Measurements from ENCODE around the gene GJB1. TPM values are rescaled to one million over a fixed set of nuclear protein-coding genes. Genes with fewer than 3 reads are reported as not detected.

The GJB1 gene
- total RNA-seq, 1 donor from 2014 or later = not detected

DNA sequence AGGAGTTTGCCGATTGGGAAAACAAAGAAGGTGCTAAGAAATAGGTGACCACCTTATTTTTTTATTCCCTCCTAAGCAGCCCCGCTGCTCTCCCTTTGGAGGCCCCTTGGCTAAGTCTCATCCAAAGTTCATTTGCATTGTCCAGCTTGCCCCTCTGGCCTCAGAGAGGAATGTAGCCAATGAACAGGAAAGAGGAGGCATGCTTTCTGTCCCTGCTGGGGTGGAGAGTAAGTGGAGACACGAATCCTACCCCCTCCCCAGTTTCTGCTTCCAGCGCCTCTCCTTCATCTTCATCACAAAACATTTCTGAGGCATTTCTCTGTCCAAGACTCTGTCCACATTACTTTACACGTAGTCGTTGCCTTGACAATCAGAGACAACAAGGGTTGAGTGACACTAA, 39.7 kb upstream of the GJB1 start:
- no peaks in the 10 kb centered on the region for H3K9me3 Mint-ChIP-seq (ENCODE audit: unreplicated experiment)
- no peak overlapping the region for H3K27ac Mint-ChIP-seq (ENCODE audit: unreplicated experiment)
- H3K36me3 Mint-ChIP-seq (ENCODE audit: unreplicated experiment) = no peaks in the 10 kb centered on the region
- H3K4me1 Mint-ChIP-seq (ENCODE audit: unreplicated experiment) = peaks cover 5% of the 10 kb centered on the region
- TF ChIP-seq CTCF (IDR thresholded peaks at IDR 0.05) = no peak
- no peak for DNase-seq (ENCODE audit: extremely low spot score, unreplicated experiment)
- H3K4me3 Mint-ChIP-seq (ENCODE audit: unreplicated experiment) = no peak overlapping the region
- H3K27me3 Mint-ChIP-seq (ENCODE audit: unreplicated experiment) = no peaks in the 10 kb centered on the region

DNA sequence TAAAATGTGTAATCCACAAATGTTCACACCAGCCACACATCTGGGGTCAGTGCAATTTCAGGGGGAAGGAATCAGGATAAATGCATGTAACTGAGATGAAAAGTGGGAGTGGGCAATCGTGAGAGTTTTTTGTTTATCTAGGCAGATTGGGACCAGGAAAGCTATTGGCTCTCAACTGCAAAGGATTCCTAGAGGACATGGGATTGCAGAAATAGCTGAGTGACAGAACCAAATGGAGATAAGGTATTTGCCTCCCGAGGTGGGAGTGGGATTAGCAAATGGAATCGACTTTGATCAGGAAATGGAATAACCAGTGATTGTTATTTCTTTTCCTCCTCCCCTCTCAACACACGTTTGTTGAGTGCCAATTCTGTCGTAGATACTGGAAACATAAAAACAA, 38.9 kb upstream of the GJB1 start:
- Mint-ChIP-seq H3K4me1 (ENCODE audit: unreplicated experiment) (peaks cover 5% of the 10 kb centered on the region), H3K27me3 (ENCODE audit: unreplicated experiment) (no peaks in the 10 kb centered on the region), H3K27ac (ENCODE audit: unreplicated experiment) (no peak overlapping the region), H3K36me3 (ENCODE audit: unreplicated experiment) (no peaks in the 10 kb centered on the region), H3K9me3 (ENCODE audit: unreplicated experiment) (no peaks in the 10 kb centered on the region), H3K4me3 (ENCODE audit: unreplicated experiment) (no peak overlapping the region)
- TF ChIP-seq CTCF (IDR thresholded peaks at IDR 0.05) = no peak
- no peak for DNase-seq (ENCODE audit: extremely low spot score, unreplicated experiment)

GRCh38 chrX:71184803-71185495, 38.1 kb upstream of the GJB1 start:
- H3K36me3 Mint-ChIP-seq (ENCODE audit: unreplicated experiment) = no peaks in the 10 kb centered on the region
- H3K27ac Mint-ChIP-seq (ENCODE audit: unreplicated experiment) = no peak overlapping the region
- no peak for DNase-seq (ENCODE audit: extremely low spot score, unreplicated experiment)
- no peaks in the 10 kb centered on the region for H3K9me3 Mint-ChIP-seq (ENCODE audit: unreplicated experiment)
- no peak for TF ChIP-seq CTCF (IDR thresholded peaks at IDR 0.05)
- H3K4me1 Mint-ChIP-seq (ENCODE audit: unreplicated experiment) = peaks cover 5% of the 10 kb centered on the region
- no peaks in the 10 kb centered on the region for H3K27me3 Mint-ChIP-seq (ENCODE audit: unreplicated experiment)
- H3K4me3 Mint-ChIP-seq (ENCODE audit: unreplicated experiment) = no peak overlapping the region

DNA sequence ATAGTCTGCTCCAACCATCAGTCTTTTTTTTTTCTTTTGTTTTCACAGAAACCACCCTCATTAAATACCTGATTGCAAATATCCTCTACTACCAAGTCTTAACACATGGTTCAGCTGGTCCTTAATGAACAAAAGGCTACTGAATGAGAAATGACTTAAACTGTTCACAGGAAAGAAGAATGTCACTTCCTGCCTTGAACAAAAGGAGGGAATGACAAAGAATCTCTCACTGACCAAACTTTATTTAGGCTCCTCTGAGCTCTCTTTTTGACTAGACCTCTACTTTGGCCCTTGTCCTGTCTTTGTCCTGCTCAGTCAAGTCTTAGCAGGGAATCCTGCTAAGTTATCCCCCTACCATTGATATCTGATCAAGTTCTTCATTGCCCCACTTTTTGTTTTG, 31.8 kb upstream of the GJB1 start:
- H3K9me3 Mint-ChIP-seq (ENCODE audit: unreplicated experiment) = no peaks in the 10 kb centered on the region
- H3K27ac Mint-ChIP-seq (ENCODE audit: unreplicated experiment) = no peak overlapping the region
- no peaks in the 10 kb centered on the region for H3K4me1 Mint-ChIP-seq (ENCODE audit: unreplicated experiment)
- H3K27me3 Mint-ChIP-seq (ENCODE audit: unreplicated experiment) = no peaks in the 10 kb centered on the region
- no peak overlapping the region for H3K4me3 Mint-ChIP-seq (ENCODE audit: unreplicated experiment)
- no peak for TF ChIP-seq CTCF (IDR thresholded peaks at IDR 0.05)
- no peaks in the 10 kb centered on the region for H3K36me3 Mint-ChIP-seq (ENCODE audit: unreplicated experiment)
- DNase-seq (ENCODE audit: extremely low spot score, unreplicated experiment) = no peak

GRCh38 chrX:71195964-71196649, 26.9 kb upstream of the GJB1 start:
- Mint-ChIP-seq H3K36me3 (ENCODE audit: unreplicated experiment) (no peaks in the 10 kb centered on the region), H3K27me3 (ENCODE audit: unreplicated experiment) (no peaks in the 10 kb centered on the region), H3K9me3 (ENCODE audit: unreplicated experiment) (no peaks in the 10 kb centered on the region), H3K4me3 (ENCODE audit: unreplicated experiment) (no peak overlapping the region), H3K27ac (ENCODE audit: unreplicated experiment) (no peak overlapping the region), H3K4me1 (ENCODE audit: unreplicated experiment) (no peaks in the 10 kb centered on the region)
- DNase-seq (ENCODE audit: extremely low spot score, unreplicated experiment) = no peak
- TF ChIP-seq CTCF (IDR thresholded peaks at IDR 0.05) = no peak

Data from osteocyte (in vitro differentiated cells).